Panc1 (cell line): ENCODE results near the gene PRKD2. TPM values are rescaled to one million over a fixed set of nuclear protein-coding genes. Genes with fewer than 3 reads are reported as not detected.
A peak's percentile ranks its signal among the peaks of the same experiment; 100 is the strongest.

Source experiments
- ATAC-seq: fragments of 200-7000 bp; cut with Tn5 transposase; 2 replicates; pipeline ENCODE4 v1.9.1; 2020; ENCODE audit warnings: mild to moderate bottlenecking, moderate library complexity
- BruUV-seq: library from RNA; stranded (reverse); fragments of 400-500 nt; replicated peaks from 2 replicates; lab custom pipeline; 2021; lab: Mats Ljungman, UMichigan
- CTCF ChIA-PET: fragments of 300-600 bp; sonication (Branson Sonifier 250); formaldehyde crosslinking; loops from one replicate; lab custom pipeline; 2022; ENCODE audit warnings: antibody characterized with exemption; lab: Charles Lee
- POLR2A ChIA-PET: fragments of 300-600 bp; sonication (Branson Sonifier 250); formaldehyde crosslinking; loops from one replicate; lab custom pipeline; 2022; ENCODE audit warnings: antibody characterized with exemption; lab: Charles Lee
- DNase-seq: peaks from one replicate; pipeline ENCODE4 v3.0.0-alpha.2; 2010; ENCODE audit warnings: low read depth, low spot score
- H3K27ac ChIP-seq: 2 replicates; pipeline ENCODE4 v1.5.1; 2011; ENCODE audit warnings: mild to moderate bottlenecking, low read length, inconsistent platforms
- H3K27me3 ChIP-seq: fragments of 200-500 bp; sonication (Bioruptor generic); 2 replicates; pipeline ENCODE4 v1.6.0; 2014; ENCODE audit warnings: low read length, inconsistent platforms; ENCODE audit not compliant: control insufficient read depth, insufficient read depth
- H3K36me3 ChIP-seq: fragments of 200-500 bp; sonication (Bioruptor generic); 2 replicates; pipeline ENCODE4 v1.5.1; 2014; ENCODE audit warnings: inconsistent platforms, mild to moderate bottlenecking, low read length, moderate library complexity; ENCODE audit not compliant: control insufficient read depth, insufficient read depth
- H3K4me1 ChIP-seq: 2 replicates; pipeline ENCODE4 v1.5.1; 2011; ENCODE audit warnings: inconsistent platforms, mild to moderate bottlenecking, low read length, moderate library complexity; ENCODE audit not compliant: control insufficient read depth, insufficient read depth
- H3K4me3 ChIP-seq, 2 experiments: 2 replicates each; pipeline ENCODE4 v1.5.1; 2011 to 2012; ENCODE audit warnings: low read depth in 2 of 2, low read length in 2 of 2, mild to moderate bottlenecking in 2 of 2, inconsistent platforms in 1 of 2, moderate library complexity in 1 of 2
- H3K9me3 ChIP-seq: fragments of 200-500 bp; sonication (Bioruptor generic); 2 replicates; pipeline ENCODE4 v1.5.1; 2014; ENCODE audit warnings: low read depth, mild to moderate bottlenecking, inconsistent platforms, low read length, moderate library complexity; ENCODE audit not compliant: control insufficient read depth, insufficient read depth
- CTCF ChIP-seq: fragments of 450-650 bp; IDR thresholded peaks from 2 replicates; pipeline ENCODE4 v1.5.1; 2017; ENCODE audit warnings: mild to moderate bottlenecking
- POLR2AphosphoS5 ChIP-seq: IDR thresholded peaks from 2 replicates; pipeline ENCODE4 v1.6.1; 2012; ENCODE audit warnings: mild to moderate bottlenecking, low read depth, low read length, moderate library complexity
- REST ChIP-seq, 2 experiments: IDR thresholded peaks; 2 replicates each; pipeline ENCODE4 v1.6.1; 2011 to 2012; ENCODE audit warnings: low read depth in 2 of 2, control low read depth in 1 of 2, low read length in 1 of 2, mild to moderate bottlenecking in 1 of 2, moderate library complexity in 1 of 2; ENCODE audit not compliant: insufficient read depth in 1 of 2
- SIN3A ChIP-seq: IDR thresholded peaks from 2 replicates; pipeline ENCODE4 v1.6.1; 2012; ENCODE audit warnings: low read depth, mild to moderate bottlenecking, low read length, moderate library complexity, borderline replicate concordance; ENCODE audit not compliant: insufficient read depth
- TCF7L2 ChIP-seq: IDR thresholded peaks from 2 replicates; pipeline ENCODE4 v1.6.1; 2011; ENCODE audit warnings: mild to moderate bottlenecking, low read depth, low read length, inconsistent platforms
- in situ Hi-C: cut with HindIII; loops from 2 replicates; pipeline ENCODE4 v1.10.0; 2016; ENCODE audit warnings: low sequenced_read_pairs, low pct_unique_long_range_greater_than_20kb
- intact Hi-C: fragments of 100-400 bp; cut with micrococcal nuclease; formaldehyde crosslinking; loops from one replicate; pipeline ENCODE4 v1.10.0; 2022; ENCODE audit not compliant: unreplicated experiment
- total RNA-seq: library from RNA; stranded (reverse); gene quantifications from one replicate; pipeline ENCODE4 v1.2.1, GENCODE V29; 2021; ENCODE audit not compliant: unreplicated experiment

Gene PRKD2
- total RNA-seq, 1 experiment from 2014 or later: 41.2 TPM

DNA sequence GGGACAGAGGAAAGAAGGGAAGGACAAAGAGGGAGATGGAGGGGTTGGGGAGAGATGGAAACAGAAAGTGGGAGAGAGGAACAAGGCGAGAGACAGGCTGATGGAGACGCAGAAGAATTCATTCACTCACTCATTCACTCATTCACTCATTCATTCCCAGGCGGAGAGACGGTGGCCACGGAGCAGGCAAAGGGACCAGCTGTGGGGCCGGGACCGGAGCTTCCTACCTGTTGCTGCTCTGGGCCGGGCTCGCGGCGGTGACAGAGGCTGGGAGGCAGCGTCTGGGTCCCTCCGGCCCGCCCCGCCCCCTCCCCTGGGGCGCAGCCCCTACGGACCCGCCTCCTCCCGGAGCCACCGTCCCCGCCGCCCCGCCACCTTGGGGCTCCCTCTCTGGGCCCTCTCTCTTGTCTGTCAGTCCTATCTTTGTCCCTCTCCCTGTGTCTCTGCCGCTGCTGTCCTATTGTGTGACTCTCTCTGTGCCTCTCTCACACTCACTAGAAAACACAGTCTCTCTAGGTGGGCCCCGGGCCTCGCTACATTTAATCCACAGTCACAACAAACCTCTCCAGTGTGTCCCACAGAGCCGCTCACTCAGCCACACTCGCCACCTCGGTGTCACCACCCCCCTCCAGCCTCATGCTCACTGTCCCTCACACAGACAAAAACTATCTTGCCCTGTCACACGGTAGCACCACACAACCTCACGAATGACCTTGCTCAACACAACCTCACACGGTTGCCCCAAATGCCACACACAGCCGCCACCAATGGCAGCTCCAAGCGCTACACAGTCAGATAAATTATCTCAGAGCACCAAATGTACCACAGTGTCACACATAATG, 80.8 kb downstream of the PRKD2 start, which contains the start of gene GNG8:
Gene GNG8 (minus strand): TSS at position 283 of the 842 bp plus-strand sequence. CDS start 1,520 bp downstream, outside the sequence.
- Histone ChIP-seq H3K27me3 (no peaks in the 10 kb centered on the region), H3K36me3 (no peaks in the 10 kb centered on the region), H3K4me1 (no peaks in the 10 kb centered on the region; the same call in 1 of the 2 replicates), H3K27ac (no peak within 1 kb of the TSS), H3K4me3 (peak within 1 kb of the TSS in 1 of 2 experiments; percentile 26; a peak in 1 of 4 replicates), H3K9me3 (no peaks in the 10 kb centered on the region)
- no peak for ATAC-seq
- DNase-seq: no peak
- intact Hi-C loops: no loop called here
- no peak for TF ChIP-seq POLR2AphosphoS5
- no peak for TF ChIP-seq TCF7L2
- TF ChIP-seq SIN3A: no peak
- no peak for TF ChIP-seq CTCF
- TF ChIP-seq REST (IDR thresholded peaks at IDR 0.05; ENCODE audit: insufficient read depth in 1 of 2, low read depth in 2 of 2, low read length in 1 of 2): no peak
- ChIA-PET POLR2A (no interaction called here), CTCF (interaction anchor here (1.0 kb wide), 1 partner anchor 22 kb away, joined by 3 read pairs; no protein-coding TSS in a partner anchor)
- no TSS peak for BruUV-seq
- in situ Hi-C loops: no loop called here

DNA sequence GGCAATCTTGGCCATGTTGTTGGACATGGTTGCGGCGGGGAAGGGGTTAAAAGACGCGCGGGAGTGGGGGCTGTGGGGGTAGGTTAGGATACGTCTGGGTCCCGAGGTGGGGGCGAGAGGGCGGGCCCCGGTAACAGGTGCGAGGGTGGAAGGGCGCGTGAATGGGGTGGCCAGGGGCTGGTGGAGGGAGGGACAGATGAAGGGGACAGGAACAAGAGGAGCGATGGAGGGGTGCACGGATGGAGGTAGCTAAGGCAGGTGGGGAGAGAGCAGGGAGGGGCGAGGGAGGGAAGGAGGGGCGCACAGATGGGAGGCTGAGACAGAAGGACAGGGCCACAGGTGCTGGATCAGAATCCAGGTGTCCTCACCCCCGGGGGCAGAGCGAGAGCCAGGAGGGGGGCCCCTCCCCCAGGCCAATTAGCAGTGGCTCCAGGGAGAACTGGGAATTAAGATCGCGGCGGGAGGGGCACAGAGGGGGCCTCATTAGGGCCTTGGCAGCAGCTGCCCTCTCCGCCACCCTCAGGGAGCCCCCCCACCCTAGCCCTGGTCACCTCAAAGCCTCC, 82.2 kb downstream of the PRKD2 start:
- no peak for DNase-seq
- Histone ChIP-seq H3K27ac (no peak overlapping the region), H3K4me3 (peak overlapping the region; percentile 26 to 34), H3K9me3 (no peaks in the 10 kb centered on the region), H3K27me3 (no peaks in the 10 kb centered on the region), H3K4me1 (no peaks in the 10 kb centered on the region; the same call in 1 of the 2 replicates), H3K36me3 (no peaks in the 10 kb centered on the region)
- intact Hi-C loops: no loop called here
- no TSS peak for BruUV-seq
- CTCF ChIA-PET: interaction anchor here (0.6 kb wide), 1 partner anchor 12 kb away, joined by 5 read pairs; no protein-coding TSS in a partner anchor
- in situ Hi-C loops: no loop called here
- POLR2A ChIA-PET: no interaction called here
- TF ChIP-seq CTCF: no peak
- no peak for TF ChIP-seq POLR2AphosphoS5
- TF ChIP-seq TCF7L2: no peak
- TF ChIP-seq REST (IDR thresholded peaks at IDR 0.05; ENCODE audit: insufficient read depth in 1 of 2, low read depth in 2 of 2, low read length in 1 of 2): no peak
- no peak for TF ChIP-seq SIN3A
- no peak for ATAC-seq
